Measurements from ENCODE around the gene ANK3. TPM values are rescaled to one million over a fixed set of nuclear protein-coding genes. Genes with fewer than 3 reads are reported as not detected.

The ANK3 gene
- polyA plus RNA-seq, 1 donor (not counting 4 experiments of a cell fraction or from before 2014, with no cell fraction given), result 8.3 TPM

- DNase-seq (ENCODE audit: low read depth, low spot score) (no peak), FAIRE-seq (no peak)
- Histone ChIP-seq H3K4me1 (ENCODE audit: control insufficient read depth, extremely low read depth, insufficient read depth, low read length) (no peaks in the 10 kb centered on the region), H3K4me2 (ENCODE audit: control insufficient read depth, extremely low read depth, insufficient read depth, low read depth, low read length) (no peak overlapping the region), H3K27me3 (ENCODE audit: control insufficient read depth, extremely low read depth, insufficient read depth, low read length) (no peaks in the 10 kb centered on the region), H4K20me1 (ENCODE audit: control insufficient read depth, extremely low read depth, insufficient read depth, low read length) (no peaks in the 10 kb centered on the region), H3K4me3 (ENCODE audit: control insufficient read depth in 2 of 3, extremely low read depth in 1 of 3, insufficient read depth in 2 of 3, low read depth in 1 of 3, low read length in 3 of 3) (no peak overlapping the region), H3K36me3 (ENCODE audit: control insufficient read depth in 2 of 2, extremely low read depth in 1 of 2, insufficient read depth in 2 of 2, low read length in 2 of 2) (no peaks in the 10 kb centered on the region), H2AFZ (ENCODE audit: control insufficient read depth, low read length) (no peak overlapping the region), H3K27ac (ENCODE audit: control insufficient read depth, insufficient read depth, low read length) (no peak overlapping the region), H3K79me2 (ENCODE audit: control insufficient read depth, insufficient read depth, low read length) (no peaks in the 10 kb centered on the region), H3K9ac (ENCODE audit: control insufficient read depth, extremely low read depth, insufficient read depth, low read length) (no peak overlapping the region), H3K9me3 (ENCODE audit: control insufficient read depth, low read depth, low read length) (no peaks in the 10 kb centered on the region), H3K9me1 (ENCODE audit: control insufficient read depth, extremely low read depth, insufficient read depth, low read length) (no peaks in the 10 kb centered on the region)
- TF ChIP-seq EZH2 (IDR thresholded peaks at IDR 0.05; ENCODE audit: low read length) (no peak), CTCF (optimal IDR thresholded peaks at IDR 0.05 in 1 of 3, IDR thresholded peaks at IDR 0.05 in 1 of 3, conservative IDR thresholded peaks at IDR 0.05 in 1 of 3; ENCODE audit: extremely low read depth in 1 of 3, insufficient read depth in 2 of 3, low read length in 3 of 3) (no peak)
- dilution Hi-C loops (cut with MboI; ENCODE audit: extremely low pct_ligation_motif_present, low sequenced_read_pairs), result no loop called here
These were observed 385.8 kb downstream of the ANK3 start for GRCh38 chr10:60003651-60004523.

GRCh38 chr10:60000747-60001146, 388.9 kb downstream of the ANK3 start:
- no peak overlapping the region for H3K4me2 ChIP-seq (ENCODE audit: control insufficient read depth, extremely low read depth, insufficient read depth, low read depth, low read length)
- no peaks in the 10 kb centered on the region for H3K79me2 ChIP-seq (ENCODE audit: control insufficient read depth, insufficient read depth, low read length)
- H4K20me1 ChIP-seq (ENCODE audit: control insufficient read depth, extremely low read depth, insufficient read depth, low read length), result no peaks in the 10 kb centered on the region
- dilution Hi-C loops (cut with MboI; ENCODE audit: extremely low pct_ligation_motif_present, low sequenced_read_pairs), result no loop called here
- H3K9me3 ChIP-seq (ENCODE audit: control insufficient read depth, low read depth, low read length), result no peaks in the 10 kb centered on the region
- DNase-seq (ENCODE audit: low read depth, low spot score) (no peak), FAIRE-seq (no peak)
- no peak overlapping the region for H3K9ac ChIP-seq (ENCODE audit: control insufficient read depth, extremely low read depth, insufficient read depth, low read length)
- H3K4me3 ChIP-seq (ENCODE audit: control insufficient read depth in 2 of 3, extremely low read depth in 1 of 3, insufficient read depth in 2 of 3, low read depth in 1 of 3, low read length in 3 of 3), result no peak overlapping the region
- H3K36me3 ChIP-seq (ENCODE audit: control insufficient read depth in 2 of 2, extremely low read depth in 1 of 2, insufficient read depth in 2 of 2, low read length in 2 of 2), result no peaks in the 10 kb centered on the region
- H2AFZ ChIP-seq (ENCODE audit: control insufficient read depth, low read length), result no peak overlapping the region
- H3K9me1 ChIP-seq (ENCODE audit: control insufficient read depth, extremely low read depth, insufficient read depth, low read length), result no peaks in the 10 kb centered on the region
- no peaks in the 10 kb centered on the region for H3K27me3 ChIP-seq (ENCODE audit: control insufficient read depth, extremely low read depth, insufficient read depth, low read length)
- no peak overlapping the region for H3K27ac ChIP-seq (ENCODE audit: control insufficient read depth, insufficient read depth, low read length)
- TF ChIP-seq CTCF (optimal IDR thresholded peaks at IDR 0.05 in 1 of 3, IDR thresholded peaks at IDR 0.05 in 1 of 3, conservative IDR thresholded peaks at IDR 0.05 in 1 of 3; ENCODE audit: extremely low read depth in 1 of 3, insufficient read depth in 2 of 3, low read length in 3 of 3), result no peak
- TF ChIP-seq EZH2 (IDR thresholded peaks at IDR 0.05; ENCODE audit: low read length), result no peak
- H3K4me1 ChIP-seq (ENCODE audit: control insufficient read depth, extremely low read depth, insufficient read depth, low read length), result peaks cover under 1% of the 10 kb centered on the region

All from keratinocyte (primary cell).